Measurements from ENCODE around the gene TCEAL1.
A peak's percentile ranks its signal among the peaks of the same experiment; 100 is the strongest.

The TCEAL1 gene

GRCh38 chrX:103616676-103617186 is 12.0 kb upstream of the TCEAL1 start:
- H3K4me3 ChIP-seq (ENCODE audit: low read depth, low read length) = no peak overlapping the region
- TF ChIP-seq CTCF (conservative IDR thresholded peaks at IDR 0.05; ENCODE audit: low read depth, low read length) = no peak
- DNase-seq (ENCODE audit: low read depth) = no peak

- peak; percentile 57 for DNase-seq (ENCODE audit: low read depth)
- no peak for TF ChIP-seq CTCF (conservative IDR thresholded peaks at IDR 0.05; ENCODE audit: low read depth, low read length)
- H3K4me3 ChIP-seq (ENCODE audit: low read depth, low read length) = no peak overlapping the region
Observed at GRCh38 chrX:103624111-103624510, 4.7 kb upstream of the TCEAL1 start.

GRCh38 chrX:103626855-103627254 is 1.9 kb upstream of the TCEAL1 start:
- no peak for TF ChIP-seq CTCF (conservative IDR thresholded peaks at IDR 0.05; ENCODE audit: low read depth, low read length)
- H3K4me3 ChIP-seq (ENCODE audit: low read depth, low read length) = no peak overlapping the region
- DNase-seq (ENCODE audit: low read depth) = no peak

GRCh38 chrX:103629318-103630170 is 769 bp downstream of the TCEAL1 start:
- peak overlapping the region; percentile 70 for H3K4me3 ChIP-seq (ENCODE audit: low read depth, low read length)
- TF ChIP-seq CTCF (conservative IDR thresholded peaks at IDR 0.05; ENCODE audit: low read depth, low read length) = peak; percentile 63
- peak; percentile 73 for DNase-seq (ENCODE audit: low read depth)

GRCh38 chrX:103630171-103630511 is 1.4 kb downstream of the TCEAL1 start:
- peak overlapping the region; percentile 70 for H3K4me3 ChIP-seq (ENCODE audit: low read depth, low read length)
- TF ChIP-seq CTCF (conservative IDR thresholded peaks at IDR 0.05; ENCODE audit: low read depth, low read length) = no peak
- no peak for DNase-seq (ENCODE audit: low read depth)

- TF ChIP-seq CTCF (conservative IDR thresholded peaks at IDR 0.05; ENCODE audit: low read depth, low read length) = no peak
- no peak for DNase-seq (ENCODE audit: low read depth)
- H3K4me3 ChIP-seq (ENCODE audit: low read depth, low read length) = no peak overlapping the region
Observed at GRCh38 chrX:103631145-103631544, 2.4 kb downstream of the TCEAL1 start.

GRCh38 chrX:103635436-103635835 is 6.7 kb downstream of the TCEAL1 start:
- H3K4me3 ChIP-seq (ENCODE audit: low read depth, low read length) = no peak overlapping the region
- no peak for DNase-seq (ENCODE audit: low read depth)
- TF ChIP-seq CTCF (conservative IDR thresholded peaks at IDR 0.05; ENCODE audit: low read depth, low read length) = no peak

Measured in choroid plexus epithelial cell (primary cell).